ENCODE measurements around the gene PASK.
A peak's percentile ranks its signal among the peaks of the same experiment; 100 is the strongest.

PASK gene

GRCh38 chr2:241064008-241064801 is 85.1 kb downstream of the PASK start:
- Histone ChIP-seq H2AK5ac (ENCODE audit: low read depth, low read length) (no peak overlapping the region), H3K36me3 (replicated peaks in 1 of 2; ENCODE audit: control insufficient read depth in 2 of 2, insufficient read depth in 2 of 2, low read length in 2 of 2) (no peaks in the 10 kb centered on the region), H3K4ac (ENCODE audit: low read length) (no peak overlapping the region), H2BK15ac (ENCODE audit: low read length) (no peak overlapping the region), H2AFZ (ENCODE audit: low read length) (no peak overlapping the region), H4K8ac (ENCODE audit: low read depth, low read length) (peak overlapping the region; percentile 48), H3K27me3 (ENCODE audit: control insufficient read depth in 3 of 3, insufficient read depth in 3 of 3, low read depth in 1 of 3, low read length in 3 of 3) (peaks cover 0 to 65% (median 0%) of the 10 kb centered on the region in 3 experiments), H4K91ac (ENCODE audit: low read depth, low read length, poor library complexity) (no peak overlapping the region), H3K9me3 (replicated peaks in 1 of 2; ENCODE audit: control insufficient read depth in 2 of 2, insufficient read depth in 1 of 2, low read depth in 1 of 2, low read length in 2 of 2) (no peaks in the 10 kb centered on the region), H3K14ac (ENCODE audit: low read length) (no peak overlapping the region), H2BK120ac (ENCODE audit: low read depth, low read length) (no peak overlapping the region), H3K27ac (replicated peaks; ENCODE audit: low read length) (no peak overlapping the region), H2BK12ac (ENCODE audit: low read length) (peak overlapping the region; percentile 58), H3K4me3 (ENCODE audit: low read length in 2 of 2) (no peak overlapping the region), H3K18ac (ENCODE audit: low read length) (peak overlapping the region; percentile 38), H3K4me1 (ENCODE audit: control insufficient read depth in 2 of 2, insufficient read depth in 1 of 2, low read depth in 1 of 2, low read length in 2 of 2) (peaks cover 0 to 3% of the 10 kb centered on the region in 2 donors), H3K4me2 (ENCODE audit: insufficient read depth, low read length, poor library complexity, severe bottlenecking) (peak overlapping the region; percentile 23), H3K79me1 (ENCODE audit: low read depth, low read length) (peaks cover 2% of the 10 kb centered on the region), H3K23ac (ENCODE audit: low read depth, low read length, poor library complexity) (no peak overlapping the region), H3K9ac (ENCODE audit: low read depth, low read length, poor library complexity) (peak overlapping the region; percentile 9), H2BK5ac (ENCODE audit: low read length) (no peak overlapping the region)
- WGBS, 2 donors (ENCODE audit: extremely low coverage in 2 of 2, insufficient read length in 2 of 2, insufficient replicate concordance in 1 of 2), result no CpG with 5 or more reads among the region's 32 CpGs
- no peak for DNase-seq (ENCODE audit: low spot score)

DNA sequence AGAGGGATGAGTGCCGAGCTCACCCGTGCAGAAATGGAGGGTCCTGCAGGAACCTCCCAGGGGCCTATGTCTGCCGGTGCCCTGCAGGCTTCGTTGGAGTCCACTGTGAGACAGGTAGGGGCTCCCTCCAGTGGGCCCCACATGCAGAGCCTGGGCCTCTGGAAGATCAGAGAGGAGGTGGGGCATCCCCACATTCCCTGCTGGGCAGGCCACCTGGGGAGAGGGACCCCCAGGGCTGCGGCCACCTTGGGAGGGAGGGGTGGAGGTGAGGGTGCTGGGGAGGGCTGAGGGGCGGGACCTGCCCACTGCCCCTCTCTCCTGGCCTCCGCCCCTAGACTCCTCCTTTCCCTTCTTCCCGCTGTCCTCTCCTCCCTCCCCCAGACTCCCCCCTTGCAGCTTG is 85.7 kb downstream of the PASK start:
- H2BK12ac ChIP-seq (ENCODE audit: low read length), result no peak overlapping the region
- DNase-seq (ENCODE audit: low spot score), result no peak
- no peak overlapping the region for H3K14ac ChIP-seq (ENCODE audit: low read length)
- no peak overlapping the region for H4K91ac ChIP-seq (ENCODE audit: low read depth, low read length, poor library complexity)
- no peaks in the 10 kb centered on the region for H3K36me3 ChIP-seq (replicated peaks in 1 of 2; ENCODE audit: control insufficient read depth in 2 of 2, insufficient read depth in 2 of 2, low read length in 2 of 2)
- no peak overlapping the region for H2BK15ac ChIP-seq (ENCODE audit: low read length)
- peaks cover 0 to 60% (median 0%) of the 10 kb centered on the region in 3 experiments for H3K27me3 ChIP-seq (ENCODE audit: control insufficient read depth in 3 of 3, insufficient read depth in 3 of 3, low read depth in 1 of 3, low read length in 3 of 3)
- H4K8ac ChIP-seq (ENCODE audit: low read depth, low read length), result no peak overlapping the region
- no peak overlapping the region for H3K4me3 ChIP-seq (ENCODE audit: low read length in 2 of 2)
- no peak overlapping the region for H2AK5ac ChIP-seq (ENCODE audit: low read depth, low read length)
- H3K4me2 ChIP-seq (ENCODE audit: insufficient read depth, low read length, poor library complexity, severe bottlenecking), result peak overlapping the region; percentile 18
- no peak overlapping the region for H2BK120ac ChIP-seq (ENCODE audit: low read depth, low read length)
- H3K4ac ChIP-seq (ENCODE audit: low read length), result no peak overlapping the region
- H2AFZ ChIP-seq (ENCODE audit: low read length), result no peak overlapping the region
- H3K79me1 ChIP-seq (ENCODE audit: low read depth, low read length), result peaks cover 2% of the 10 kb centered on the region
- H2BK5ac ChIP-seq (ENCODE audit: low read length), result no peak overlapping the region
- no CpG with 5 or more reads among the region's 8 CpGs for WGBS, 2 donors (ENCODE audit: extremely low coverage in 2 of 2, insufficient read length in 2 of 2, insufficient replicate concordance in 1 of 2)
- no peak overlapping the region for H3K9ac ChIP-seq (ENCODE audit: low read depth, low read length, poor library complexity)
- H3K4me1 ChIP-seq (ENCODE audit: control insufficient read depth in 2 of 2, insufficient read depth in 1 of 2, low read depth in 1 of 2, low read length in 2 of 2), result peaks cover 0 to 3% of the 10 kb centered on the region in 2 donors
- H3K23ac ChIP-seq (ENCODE audit: low read depth, low read length, poor library complexity), result no peak overlapping the region
- H3K18ac ChIP-seq (ENCODE audit: low read length), result no peak overlapping the region
- no peak overlapping the region for H3K27ac ChIP-seq (replicated peaks; ENCODE audit: low read length)
- H3K9me3 ChIP-seq (replicated peaks in 1 of 2; ENCODE audit: control insufficient read depth in 2 of 2, insufficient read depth in 1 of 2, low read depth in 1 of 2, low read length in 2 of 2), result no peaks in the 10 kb centered on the region

DNA sequence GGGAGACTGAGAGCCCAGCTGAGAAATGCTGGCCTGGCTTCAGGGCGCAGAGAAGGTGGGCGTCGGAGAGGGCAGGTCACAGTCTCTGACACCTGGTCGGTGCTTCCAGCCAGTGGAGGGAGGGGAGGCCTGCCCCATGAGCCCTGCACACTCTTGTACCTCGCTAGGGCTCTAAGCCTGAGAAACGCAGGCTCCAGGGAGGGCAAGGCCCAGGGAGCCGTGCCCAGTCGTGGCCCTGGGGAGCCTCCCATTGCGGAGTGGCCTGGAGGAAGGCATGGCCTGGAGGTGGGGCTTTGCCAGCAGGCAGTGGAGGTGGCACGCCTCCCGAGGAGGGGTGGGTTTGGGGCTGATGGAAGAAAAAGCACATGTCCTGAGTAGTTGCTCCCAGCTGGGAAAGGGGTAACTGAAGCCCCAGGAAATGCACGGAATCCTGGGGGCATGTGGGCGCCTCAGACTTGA is 86.2 kb downstream of the PASK start:
- Histone ChIP-seq H3K36me3 (replicated peaks in 1 of 2; ENCODE audit: control insufficient read depth in 2 of 2, insufficient read depth in 2 of 2, low read length in 2 of 2) (no peaks in the 10 kb centered on the region), H2BK120ac (ENCODE audit: low read depth, low read length) (no peak overlapping the region), H3K4me1 (ENCODE audit: control insufficient read depth in 2 of 2, insufficient read depth in 1 of 2, low read depth in 1 of 2, low read length in 2 of 2) (peaks cover 0 to 3% of the 10 kb centered on the region in 2 donors), H2BK15ac (ENCODE audit: low read length) (no peak overlapping the region), H3K18ac (ENCODE audit: low read length) (no peak overlapping the region), H3K14ac (ENCODE audit: low read length) (peak overlapping the region; percentile 31), H3K4me2 (ENCODE audit: insufficient read depth, low read length, poor library complexity, severe bottlenecking) (no peak overlapping the region), H3K27me3 (ENCODE audit: control insufficient read depth in 3 of 3, insufficient read depth in 3 of 3, low read depth in 1 of 3, low read length in 3 of 3) (peaks cover 0 to 55% (median 0%) of the 10 kb centered on the region in 3 experiments), H2AFZ (ENCODE audit: low read length) (no peak overlapping the region), H3K23ac (ENCODE audit: low read depth, low read length, poor library complexity) (no peak overlapping the region), H3K9ac (ENCODE audit: low read depth, low read length, poor library complexity) (no peak overlapping the region), H2AK5ac (ENCODE audit: low read depth, low read length) (no peak overlapping the region), H3K9me3 (replicated peaks in 1 of 2; ENCODE audit: control insufficient read depth in 2 of 2, insufficient read depth in 1 of 2, low read depth in 1 of 2, low read length in 2 of 2) (no peaks in the 10 kb centered on the region), H2BK5ac (ENCODE audit: low read length) (no peak overlapping the region), H3K79me1 (ENCODE audit: low read depth, low read length) (peaks cover 2% of the 10 kb centered on the region), H2BK12ac (ENCODE audit: low read length) (no peak overlapping the region), H3K27ac (replicated peaks; ENCODE audit: low read length) (no peak overlapping the region), H3K4ac (ENCODE audit: low read length) (no peak overlapping the region), H4K91ac (ENCODE audit: low read depth, low read length, poor library complexity) (no peak overlapping the region), H4K8ac (ENCODE audit: low read depth, low read length) (no peak overlapping the region), H3K4me3 (ENCODE audit: low read length in 2 of 2) (peak overlapping the region in 1 of 2 donors; percentile 29)
- no CpG with 5 or more reads among the region's 13 CpGs for WGBS, 2 donors (ENCODE audit: extremely low coverage in 2 of 2, insufficient read length in 2 of 2, insufficient replicate concordance in 1 of 2)
- DNase-seq (ENCODE audit: low spot score), result no peak

- no peak overlapping the region for H2BK120ac ChIP-seq (ENCODE audit: low read depth, low read length)
- no peak for DNase-seq (ENCODE audit: low spot score)
- H3K79me1 ChIP-seq (ENCODE audit: low read depth, low read length), result peaks cover 2% of the 10 kb centered on the region
- no peak overlapping the region for H3K18ac ChIP-seq (ENCODE audit: low read length)
- H4K91ac ChIP-seq (ENCODE audit: low read depth, low read length, poor library complexity), result no peak overlapping the region
- H3K36me3 ChIP-seq (replicated peaks in 1 of 2; ENCODE audit: control insufficient read depth in 2 of 2, insufficient read depth in 2 of 2, low read length in 2 of 2), result no peaks in the 10 kb centered on the region
- no peak overlapping the region for H2BK12ac ChIP-seq (ENCODE audit: low read length)
- peak overlapping the region; percentile 31 for H3K14ac ChIP-seq (ENCODE audit: low read length)
- H2AK5ac ChIP-seq (ENCODE audit: low read depth, low read length), result no peak overlapping the region
- no peak overlapping the region for H3K9ac ChIP-seq (ENCODE audit: low read depth, low read length, poor library complexity)
- H2BK5ac ChIP-seq (ENCODE audit: low read length), result no peak overlapping the region
- H3K23ac ChIP-seq (ENCODE audit: low read depth, low read length, poor library complexity), result no peak overlapping the region
- no peak overlapping the region for H3K4ac ChIP-seq (ENCODE audit: low read length)
- no peaks in the 10 kb centered on the region for H3K9me3 ChIP-seq (replicated peaks in 1 of 2; ENCODE audit: control insufficient read depth in 2 of 2, insufficient read depth in 1 of 2, low read depth in 1 of 2, low read length in 2 of 2)
- H3K27ac ChIP-seq (replicated peaks; ENCODE audit: low read length), result no peak overlapping the region
- no peak overlapping the region for H2AFZ ChIP-seq (ENCODE audit: low read length)
- no peak overlapping the region for H2BK15ac ChIP-seq (ENCODE audit: low read length)
- no peak overlapping the region for H3K4me3 ChIP-seq (ENCODE audit: low read length in 2 of 2)
- peaks cover 0 to 53% (median 0%) of the 10 kb centered on the region in 3 experiments for H3K27me3 ChIP-seq (ENCODE audit: control insufficient read depth in 3 of 3, insufficient read depth in 3 of 3, low read depth in 1 of 3, low read length in 3 of 3)
- peak overlapping the region; percentile 17 for H4K8ac ChIP-seq (ENCODE audit: low read depth, low read length)
- no peak overlapping the region for H3K4me2 ChIP-seq (ENCODE audit: insufficient read depth, low read length, poor library complexity, severe bottlenecking)
- WGBS, 2 donors (ENCODE audit: extremely low coverage in 2 of 2, insufficient read length in 2 of 2, insufficient replicate concordance in 1 of 2), result no CpG with 5 or more reads among the region's 15 CpGs
- H3K4me1 ChIP-seq (ENCODE audit: control insufficient read depth in 2 of 2, insufficient read depth in 1 of 2, low read depth in 1 of 2, low read length in 2 of 2), result peaks cover 0 to 3% of the 10 kb centered on the region in 2 donors
These were observed 86.7 kb downstream of the PASK start for GRCh38 chr2:241062389-241063092.
